ENCODE measurements around the gene SNAI3. TPM values are rescaled to one million over a fixed set of nuclear protein-coding genes. Genes with fewer than 3 reads are reported as not detected.

SNAI3 gene
- total RNA-seq, 1 donor from 2014 or later = 7.0 TPM

DNA sequence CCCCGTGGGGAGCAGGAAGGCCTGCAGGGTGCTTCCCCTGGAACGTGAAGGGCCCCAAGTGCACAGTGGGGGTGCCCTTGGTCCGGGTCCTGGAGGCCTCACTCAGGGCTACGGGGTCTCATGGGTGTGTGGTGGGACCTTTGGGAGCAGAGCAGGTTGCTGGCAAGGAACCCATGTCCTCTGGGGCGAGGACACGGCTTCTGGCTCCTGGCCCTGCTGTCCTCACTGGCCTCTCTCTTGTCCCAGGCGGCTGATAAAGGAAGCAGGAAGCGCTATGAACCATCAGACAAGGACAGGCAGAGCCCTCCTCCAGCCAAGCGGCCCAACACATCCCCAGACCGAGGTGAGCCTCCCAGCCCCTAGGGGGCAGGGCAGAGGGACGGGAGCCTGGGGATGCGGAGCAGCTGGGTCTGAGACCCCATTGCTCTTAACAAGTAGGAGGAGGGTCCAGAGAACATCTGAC is 57.8 kb downstream of the SNAI3 start:
- peak; percentile 10 for ATAC-seq
- DNase-seq = no peak

More for the DNA sequence above, 57.8 kb downstream of the SNAI3 start:
- no peak overlapping the region for H3K27ac ChIP-seq
- no peak overlapping the region for H3K4me3 ChIP-seq
- H3K36me3 ChIP-seq = peaks cover 83% of the 10 kb centered on the region
- no peaks in the 10 kb centered on the region for H3K4me1 ChIP-seq
- H3K9me3 ChIP-seq = no peaks in the 10 kb centered on the region
- TF ChIP-seq CTCF (IDR thresholded peaks at IDR 0.05) = peak; percentile 21
- intact Hi-C loops (cut with DNase I) = no loop called here
- no peaks in the 10 kb centered on the region for H3K27me3 ChIP-seq

Small RNA genes within 50 kb of the gene (microRNA-seq; reads per million reads assigned to microRNA genes)
- not detected for gene MIR4722 (ENCODE audit: borderline microRNAs expressed)

Other genes with a start within 250 kb of the SNAI3 start
- 8.4 TPM for gene ZFPM1, start 233.2 kb downstream of the SNAI3 start, total RNA-seq
- gene ZC3H18, start 116.1 kb downstream of the SNAI3 start, total RNA-seq = 44.5 TPM
- not detected for gene IL17C, start 47.9 kb downstream of the SNAI3 start, total RNA-seq
- gene CYBA, start 35.5 kb downstream of the SNAI3 start, total RNA-seq = 257 TPM
- 104 TPM for gene MVD, start 23.4 kb downstream of the SNAI3 start, total RNA-seq
- gene RNF166, start 19.9 kb upstream of the SNAI3 start, total RNA-seq = 50.6 TPM
- gene CTU2, start 20.0 kb upstream of the SNAI3 start, total RNA-seq = 21.3 TPM
- 196 TPM for gene PIEZO1, start 98.7 kb upstream of the SNAI3 start, total RNA-seq
- 1.0 TPM for gene CDT1, start 117.3 kb upstream of the SNAI3 start, total RNA-seq
- 85.2 TPM for gene APRT, start 125.4 kb upstream of the SNAI3 start, total RNA-seq
- 32.8 TPM for gene GALNS, start 170.4 kb upstream of the SNAI3 start, total RNA-seq
- 43.9 TPM for gene TRAPPC2L, start 170.6 kb upstream of the SNAI3 start, total RNA-seq
- gene PABPN1L, start 180.2 kb upstream of the SNAI3 start, total RNA-seq = not detected

Data from upper lobe of right lung (tissue), 1 donor.